ENCODE results near the gene SMARCD1.

DNA sequence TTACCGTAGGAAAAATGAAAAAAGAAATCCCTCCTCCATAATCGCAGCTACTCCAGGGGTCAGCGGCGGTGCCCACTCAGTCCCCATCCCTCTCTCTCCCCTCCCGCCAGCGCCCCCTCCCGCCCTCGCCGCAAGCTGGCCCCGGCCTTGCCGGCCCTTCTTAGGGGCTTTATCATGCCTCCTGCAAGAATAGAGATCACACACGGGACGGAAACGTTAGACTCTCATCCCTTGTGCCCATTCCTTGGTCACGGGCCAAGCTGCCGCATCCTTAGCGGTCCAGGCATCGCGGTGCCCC, 26.2 kb downstream of the SMARCD1 start:
- peak; percentile 99 for TF ChIP-seq CTCF (IDR thresholded peaks at IDR 0.05; ENCODE audit: insufficient read depth, low read length, poor library complexity, severe bottlenecking)
- TF ChIP-seq EZH2phosphoT487 (conservative IDR thresholded peaks at IDR 0.05; ENCODE audit: low read length): no peak

All from SU-DHL-6 (cell line).